ENCODE results near the gene CLDN14. TPM values are rescaled to one million over a fixed set of nuclear protein-coding genes. Genes with fewer than 3 reads are reported as not detected.

The CLDN14 gene
- total and polyA plus RNA-seq, 4 experiments from 2014 or later: not detected

DNA sequence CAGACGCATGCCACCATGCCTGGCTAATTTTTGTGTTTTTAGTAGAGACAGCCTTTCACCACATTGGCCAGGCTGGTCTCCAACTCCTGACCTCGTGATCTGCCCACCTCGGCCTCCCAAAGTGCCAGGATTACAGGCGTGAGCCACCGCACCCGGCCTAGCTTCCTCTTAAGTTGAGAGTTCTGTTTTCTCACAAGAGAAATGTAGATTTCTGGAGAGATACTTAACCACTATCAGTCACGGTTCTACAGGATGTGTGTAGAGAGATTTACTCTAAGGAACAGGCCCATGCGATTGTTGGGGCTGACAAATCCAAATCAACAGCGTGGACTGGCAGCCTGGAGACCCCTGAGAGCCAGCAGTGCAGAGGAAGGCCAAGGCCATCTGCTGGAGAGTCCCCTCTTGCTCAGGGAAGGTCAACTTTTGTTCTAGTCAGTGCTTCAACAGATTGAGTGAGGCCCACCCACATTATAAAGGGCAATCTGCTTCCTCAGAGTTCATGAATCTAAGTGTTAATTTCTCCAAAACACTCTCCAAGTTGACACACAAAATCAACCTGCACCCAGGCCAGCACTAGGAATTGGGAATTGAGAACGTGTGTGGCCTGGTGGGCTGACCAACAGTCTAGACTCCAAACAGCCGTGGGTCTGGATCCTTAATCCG, 56.0 kb downstream of the CLDN14 start:
- Histone ChIP-seq H3K9me3 (ENCODE audit: control insufficient read depth in 1 of 2, low read length in 2 of 2) (no peaks in the 10 kb centered on the region), H3K27ac (ENCODE audit: low read depth, low read length) (no peak overlapping the region), H3K36me3 (ENCODE audit: insufficient read depth, low read length) (no peaks in the 10 kb centered on the region), H3K4me3 (ENCODE audit: low read length in 2 of 2) (no peak overlapping the region), H3K27me3 (ENCODE audit: insufficient read depth, low read length) (no peaks in the 10 kb centered on the region), H3K4me1 (ENCODE audit: insufficient read depth, low read length) (no peaks in the 10 kb centered on the region)
- intact Hi-C loops (cut with micrococcal nuclease): no loop called here
- Mint-ChIP-seq H3K27me3 (peaks cover 0 to 2% of the 10 kb centered on the region in 2 donors), H3K4me1 (peaks cover 0 to 3% (median 0%) of the 10 kb centered on the region in 4 donors), H3K27ac (no peak overlapping the region), H3K36me3 (no peaks in the 10 kb centered on the region), H3K9me3 (no peaks in the 10 kb centered on the region), H3K4me3 (no peak overlapping the region)
- POLR2A ChIA-PET (ENCODE audit: partially characterized antibody): no interaction called here
- CTCF ChIA-PET (ENCODE audit: partially characterized antibody): no interaction called here
- no peak for DNase-seq

DNA sequence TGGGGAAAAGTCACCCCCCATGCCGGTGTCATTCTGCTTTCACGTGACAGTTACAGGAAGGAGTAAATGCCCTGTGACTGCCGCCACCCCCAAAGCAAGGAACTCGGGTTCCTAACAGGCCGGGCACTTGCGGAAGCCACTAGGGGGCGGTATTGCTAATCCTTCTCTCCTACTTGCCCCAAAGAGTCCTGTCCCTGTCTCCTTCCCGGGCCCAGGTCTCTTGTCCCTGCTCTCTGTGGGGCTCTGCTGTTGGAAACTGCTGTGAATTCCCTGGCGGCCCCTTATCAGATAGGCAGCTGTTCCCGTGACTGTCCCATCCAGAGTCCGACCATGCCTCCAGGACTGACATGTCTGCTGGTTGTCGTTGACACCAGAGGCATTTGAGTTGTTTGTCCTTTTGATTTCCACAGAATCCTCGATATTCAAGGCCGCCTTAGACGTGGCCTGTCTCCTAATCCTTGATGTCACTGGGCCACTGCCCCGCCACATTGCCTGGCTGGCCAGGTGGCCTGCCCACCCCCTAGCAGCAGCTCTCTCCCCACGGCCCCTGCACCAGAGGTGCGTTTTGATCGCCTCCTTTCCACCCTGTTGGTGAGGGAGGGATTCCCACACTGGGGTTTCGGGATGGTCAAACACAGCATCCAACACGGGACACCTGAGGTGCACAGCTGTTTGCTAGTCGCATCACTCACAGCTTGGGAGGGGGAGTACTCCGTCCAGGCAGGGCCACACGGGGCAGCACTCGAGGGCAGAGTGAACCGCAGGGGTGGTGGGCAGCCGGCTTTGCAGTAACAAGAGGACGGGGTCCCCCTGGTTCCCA, 57.4 kb downstream of the CLDN14 start:
- CTCF ChIA-PET (ENCODE audit: partially characterized antibody): no interaction called here
- H3K27me3 Mint-ChIP-seq: no peaks in the 10 kb centered on the region
- no peak overlapping the region for H3K27ac ChIP-seq (ENCODE audit: low read depth, low read length)
- DNase-seq: no peak
- H3K27ac Mint-ChIP-seq: no peak overlapping the region
- no peaks in the 10 kb centered on the region for H3K36me3 ChIP-seq (ENCODE audit: insufficient read depth, low read length)
- intact Hi-C loops (cut with micrococcal nuclease): no loop called here
- no peaks in the 10 kb centered on the region for H3K4me1 Mint-ChIP-seq
- POLR2A ChIA-PET (ENCODE audit: partially characterized antibody): no interaction called here
- H3K36me3 Mint-ChIP-seq: no peaks in the 10 kb centered on the region
- H3K4me1 ChIP-seq (ENCODE audit: insufficient read depth, low read length): no peaks in the 10 kb centered on the region
- H3K4me3 Mint-ChIP-seq: no peak overlapping the region
- H3K9me3 ChIP-seq (ENCODE audit: control insufficient read depth in 1 of 2, low read length in 2 of 2): no peaks in the 10 kb centered on the region
- H3K27me3 ChIP-seq (ENCODE audit: insufficient read depth, low read length): no peaks in the 10 kb centered on the region
- H3K9me3 Mint-ChIP-seq: no peaks in the 10 kb centered on the region
- H3K4me3 ChIP-seq (ENCODE audit: low read length in 2 of 2): no peak overlapping the region

DNA sequence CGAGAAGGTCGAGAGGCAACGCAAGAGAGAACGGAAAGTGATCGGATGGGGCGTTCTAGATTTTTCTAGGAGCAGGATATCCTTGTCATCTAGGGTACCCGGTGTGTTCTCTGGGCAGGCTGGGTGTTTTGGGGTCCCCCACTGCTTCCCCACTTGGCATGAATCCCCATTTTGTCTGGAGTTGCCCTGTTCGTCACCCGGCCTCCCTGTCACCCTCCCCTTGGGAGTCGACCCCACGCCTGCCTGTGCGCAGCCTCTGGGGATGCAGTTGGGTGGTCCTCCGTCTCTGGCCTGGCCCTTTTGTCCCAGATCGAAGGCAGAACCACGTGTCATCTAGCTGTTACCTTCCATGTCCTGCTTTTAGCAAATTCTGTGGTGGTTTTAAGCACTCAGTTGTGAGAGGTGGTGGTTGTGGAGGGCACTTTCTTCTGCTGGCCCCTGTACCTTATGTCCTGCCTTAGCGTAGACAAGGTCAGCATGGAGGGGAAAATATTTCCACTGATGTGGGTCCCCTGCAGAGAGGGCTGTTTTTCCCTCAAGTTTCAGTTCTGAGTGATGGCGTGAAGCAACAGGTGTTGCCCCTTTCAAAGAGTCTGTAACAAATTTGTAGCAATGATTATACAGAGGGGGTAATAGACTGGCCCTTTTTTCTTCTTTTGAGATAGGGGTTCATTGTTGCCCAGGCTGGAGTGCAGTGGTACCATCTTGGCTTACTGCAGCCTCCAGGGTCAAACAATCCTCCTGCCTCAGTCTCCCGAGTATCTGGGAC, 59.2 kb downstream of the CLDN14 start:
- Mint-ChIP-seq H3K36me3 (peaks cover 6 to 12% of the 10 kb centered on the region in 2 donors), H3K27ac (peak overlapping the region in 1 of 7 donors; percentile 29), H3K27me3 (no peaks in the 10 kb centered on the region), H3K4me1 (no peaks in the 10 kb centered on the region), H3K4me3 (no peak overlapping the region), H3K9me3 (no peaks in the 10 kb centered on the region)
- Histone ChIP-seq H3K9me3 (ENCODE audit: control insufficient read depth in 1 of 2, low read length in 2 of 2) (no peaks in the 10 kb centered on the region), H3K4me3 (ENCODE audit: low read length in 2 of 2) (no peak overlapping the region), H3K4me1 (ENCODE audit: insufficient read depth, low read length) (no peaks in the 10 kb centered on the region), H3K27me3 (ENCODE audit: insufficient read depth, low read length) (no peaks in the 10 kb centered on the region), H3K36me3 (ENCODE audit: insufficient read depth, low read length) (no peaks in the 10 kb centered on the region), H3K27ac (ENCODE audit: low read depth, low read length) (no peak overlapping the region)
- intact Hi-C loops (cut with micrococcal nuclease): no loop called here
- CTCF ChIA-PET (ENCODE audit: partially characterized antibody): interaction anchor here (1.1 to 1.2 kb wide), 2 partner anchors 8 to 10 kb away, joined by 3 read pairs; no protein-coding TSS in a partner anchor
- POLR2A ChIA-PET (ENCODE audit: partially characterized antibody): no interaction called here
- no peak for DNase-seq

DNA sequence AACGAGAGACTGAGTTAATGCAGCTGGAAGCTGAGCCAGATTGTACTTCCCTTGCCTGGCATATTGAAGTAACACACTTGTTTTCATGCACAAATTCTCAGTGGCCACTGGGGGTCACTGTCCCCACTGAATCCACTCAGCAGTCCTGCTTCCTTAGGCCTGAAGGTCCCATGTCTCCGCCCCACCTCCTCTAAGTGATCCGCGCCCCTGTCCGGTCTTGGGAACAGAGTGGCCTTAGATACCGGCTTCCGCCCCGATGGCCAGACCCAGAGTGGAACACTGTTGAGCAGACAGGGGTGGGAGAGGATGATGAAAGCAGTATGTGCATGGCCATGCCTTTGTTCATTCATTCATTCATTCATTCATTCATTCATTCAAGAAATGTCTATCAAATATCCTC, 59.9 kb downstream of the CLDN14 start:
- no peaks in the 10 kb centered on the region for H3K27me3 Mint-ChIP-seq
- no peak overlapping the region for H3K4me3 Mint-ChIP-seq
- no peaks in the 10 kb centered on the region for H3K4me1 ChIP-seq (ENCODE audit: insufficient read depth, low read length)
- no peaks in the 10 kb centered on the region for H3K27me3 ChIP-seq (ENCODE audit: insufficient read depth, low read length)
- intact Hi-C loops (cut with micrococcal nuclease): no loop called here
- ChIA-PET POLR2A (ENCODE audit: partially characterized antibody) (no interaction called here), CTCF (ENCODE audit: partially characterized antibody) (interaction anchor here (1.1 to 1.2 kb wide), 2 partner anchors 9 to 11 kb away, joined by 3 read pairs; no protein-coding TSS in a partner anchor)
- H3K27ac Mint-ChIP-seq: peak overlapping the region in 1 of 7 donors; percentile 74
- no peaks in the 10 kb centered on the region for H3K36me3 ChIP-seq (ENCODE audit: insufficient read depth, low read length)
- H3K27ac ChIP-seq (ENCODE audit: low read depth, low read length): no peak overlapping the region
- no peaks in the 10 kb centered on the region for H3K9me3 Mint-ChIP-seq
- H3K9me3 ChIP-seq (ENCODE audit: control insufficient read depth in 1 of 2, low read length in 2 of 2): no peaks in the 10 kb centered on the region
- peaks cover 7 to 16% of the 10 kb centered on the region in 2 donors for H3K36me3 Mint-ChIP-seq
- no peak overlapping the region for H3K4me3 ChIP-seq (ENCODE audit: low read length in 2 of 2)
- H3K4me1 Mint-ChIP-seq: no peaks in the 10 kb centered on the region
- DNase-seq: peak in 1 of 5 donors; percentile 3

DNA sequence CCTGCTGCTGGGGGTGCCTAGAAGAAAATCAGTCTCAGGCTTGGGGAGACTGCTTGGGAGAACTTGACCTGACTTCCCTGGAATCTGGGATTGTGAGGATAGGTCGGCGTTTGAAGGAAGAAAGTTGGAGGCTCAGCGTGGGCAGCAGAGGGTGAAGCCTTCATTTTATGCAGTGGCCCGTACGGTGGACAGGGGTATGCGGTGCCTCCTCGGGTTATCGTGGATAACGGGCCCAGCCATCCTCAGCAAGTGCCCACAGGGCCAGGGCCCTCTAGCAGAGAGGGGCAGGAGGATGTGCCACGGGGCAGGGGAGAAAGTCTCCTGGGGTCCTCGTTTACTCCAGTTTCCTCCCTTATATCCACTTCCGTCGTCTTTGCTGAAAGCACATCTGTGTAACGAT, 60.7 kb downstream of the CLDN14 start:
- CTCF ChIA-PET (ENCODE audit: partially characterized antibody): interaction anchor here (0.5 kb wide), 1 partner anchor 20 kb away, joined by 3 read pairs; no protein-coding TSS in a partner anchor
- POLR2A ChIA-PET (ENCODE audit: partially characterized antibody): no interaction called here
- no peak overlapping the region for H3K27ac ChIP-seq (ENCODE audit: low read depth, low read length)
- H3K27me3 ChIP-seq (ENCODE audit: insufficient read depth, low read length): no peaks in the 10 kb centered on the region
- H3K4me1 ChIP-seq (ENCODE audit: insufficient read depth, low read length): no peaks in the 10 kb centered on the region
- no peaks in the 10 kb centered on the region for H3K9me3 ChIP-seq (ENCODE audit: control insufficient read depth in 1 of 2, low read length in 2 of 2)
- H3K4me3 Mint-ChIP-seq: peak overlapping the region in 1 of 8 donors; percentile 4
- no peak overlapping the region for H3K27ac Mint-ChIP-seq
- no peak for DNase-seq
- no peak overlapping the region for H3K4me3 ChIP-seq (ENCODE audit: low read length in 2 of 2)
- H3K36me3 Mint-ChIP-seq: peaks cover 12 to 22% of the 10 kb centered on the region in 2 donors
- H3K36me3 ChIP-seq (ENCODE audit: insufficient read depth, low read length): no peaks in the 10 kb centered on the region
- no peaks in the 10 kb centered on the region for H3K4me1 Mint-ChIP-seq
- no peaks in the 10 kb centered on the region for H3K9me3 Mint-ChIP-seq
- H3K27me3 Mint-ChIP-seq: no peaks in the 10 kb centered on the region
- intact Hi-C loops (cut with micrococcal nuclease): no loop called here

DNA sequence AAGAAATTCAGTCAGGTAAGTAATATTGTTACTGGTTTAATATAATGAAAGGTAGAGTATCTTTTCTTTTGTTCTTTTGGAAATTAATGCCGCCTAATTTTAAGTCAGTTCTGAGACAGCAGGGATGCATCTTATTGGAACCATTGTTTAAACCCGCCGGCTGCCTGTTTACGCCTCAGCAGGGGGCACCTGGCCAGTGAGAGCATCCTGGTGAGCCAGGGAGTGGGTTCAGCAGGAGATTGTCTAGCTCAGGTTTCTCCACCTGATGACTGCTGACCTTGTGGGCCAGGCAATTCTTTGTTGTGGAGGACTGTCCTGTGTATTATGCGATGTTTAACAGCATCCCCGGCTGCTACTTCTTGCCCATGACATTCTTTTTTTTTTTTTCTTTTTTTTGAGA, 64.5 kb downstream of the CLDN14 start:
- Mint-ChIP-seq H3K27me3 (no peaks in the 10 kb centered on the region), H3K4me3 (no peak overlapping the region), H3K9me3 (no peaks in the 10 kb centered on the region), H3K27ac (no peak overlapping the region), H3K4me1 (no peaks in the 10 kb centered on the region), H3K36me3 (peaks cover 26 to 45% of the 10 kb centered on the region in 2 donors)
- CTCF ChIA-PET (ENCODE audit: partially characterized antibody): no interaction called here
- intact Hi-C loops (cut with micrococcal nuclease): no loop called here
- Histone ChIP-seq H3K4me3 (ENCODE audit: low read length in 2 of 2) (no peak overlapping the region), H3K27ac (ENCODE audit: low read depth, low read length) (no peak overlapping the region), H3K4me1 (ENCODE audit: insufficient read depth, low read length) (no peaks in the 10 kb centered on the region), H3K27me3 (ENCODE audit: insufficient read depth, low read length) (no peaks in the 10 kb centered on the region), H3K36me3 (ENCODE audit: insufficient read depth, low read length) (no peaks in the 10 kb centered on the region), H3K9me3 (ENCODE audit: control insufficient read depth in 1 of 2, low read length in 2 of 2) (no peaks in the 10 kb centered on the region)
- POLR2A ChIA-PET (ENCODE audit: partially characterized antibody): no interaction called here
- no peak for DNase-seq

DNA sequence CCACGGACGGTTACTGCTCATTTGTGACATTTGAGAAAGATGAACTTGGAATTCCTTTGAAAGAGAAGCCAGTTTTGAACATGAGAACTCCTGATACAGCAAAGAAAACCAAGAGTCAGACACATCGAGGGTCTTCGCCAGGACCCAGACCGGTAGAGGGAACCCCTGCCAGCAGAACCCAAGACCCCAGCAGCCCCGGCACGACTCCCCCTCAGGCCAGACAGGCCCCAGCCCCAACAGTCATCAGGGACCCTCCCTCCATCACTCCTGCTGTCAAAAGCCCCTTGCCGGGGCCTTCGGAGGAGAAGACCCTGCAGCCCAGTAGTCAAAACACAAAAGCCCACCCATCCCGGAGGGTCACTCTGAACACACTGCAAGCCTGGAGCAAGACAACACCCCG, 67.0 kb downstream of the CLDN14 start:
- Histone ChIP-seq H3K4me1 (ENCODE audit: insufficient read depth, low read length) (no peaks in the 10 kb centered on the region), H3K27ac (ENCODE audit: low read depth, low read length) (no peak overlapping the region), H3K36me3 (ENCODE audit: insufficient read depth, low read length) (no peaks in the 10 kb centered on the region), H3K4me3 (ENCODE audit: low read length in 2 of 2) (no peak overlapping the region), H3K9me3 (ENCODE audit: control insufficient read depth in 1 of 2, low read length in 2 of 2) (no peaks in the 10 kb centered on the region), H3K27me3 (ENCODE audit: insufficient read depth, low read length) (no peaks in the 10 kb centered on the region)
- CTCF ChIA-PET (ENCODE audit: partially characterized antibody): no interaction called here
- POLR2A ChIA-PET (ENCODE audit: partially characterized antibody): no interaction called here
- H3K4me3 Mint-ChIP-seq: no peak overlapping the region
- no peaks in the 10 kb centered on the region for H3K9me3 Mint-ChIP-seq
- no peaks in the 10 kb centered on the region for H3K4me1 Mint-ChIP-seq
- intact Hi-C loops (cut with micrococcal nuclease): no loop called here
- no peak for DNase-seq
- H3K27me3 Mint-ChIP-seq: no peaks in the 10 kb centered on the region
- no peak overlapping the region for H3K27ac Mint-ChIP-seq
- peaks cover 26 to 50% of the 10 kb centered on the region in 2 donors for H3K36me3 Mint-ChIP-seq
